ENCODE data around the gene RPS15A.
"Not testable (repeated sequence)": the region's sequence is repeated elsewhere in the genome, so short reads cannot be mapped to it uniquely, and the experiment has no call there.

Gene RPS15A

GRCh38 chr16:18796377-18796776 is 6.2 kb upstream of the RPS15A start:
- no peak for FAIRE-seq

- FAIRE-seq: no peak
These were observed 2.8 kb upstream of the RPS15A start for GRCh38 chr16:18792836-18793433.

GRCh38 chr16:18789515-18789849 is 652 bp downstream of the RPS15A start:
- no peak for FAIRE-seq

- FAIRE-seq: no peak
These were observed 1.2 kb downstream of the RPS15A start for GRCh38 chr16:18788828-18789514.

- no peak for FAIRE-seq
These were observed 5.1 kb downstream of the RPS15A start for GRCh38 chr16:18784917-18785623.

GRCh38 chr16:18783430-18784341 is 6.4 kb downstream of the RPS15A start:
- no peak for FAIRE-seq

- FAIRE-seq: no peak
These were observed 7.3 kb downstream of the RPS15A start for GRCh38 chr16:18782697-18783429.

GRCh38 chr16:18781232-18781631 is 8.9 kb downstream of the RPS15A start:
- not testable (repeated sequence) for FAIRE-seq

GRCh38 chr16:18780460-18781026 is 9.6 kb downstream of the RPS15A start:
- FAIRE-seq: not testable (repeated sequence)

- not testable (repeated sequence) for FAIRE-seq
These were observed 12.5 kb downstream of the RPS15A start for GRCh38 chr16:18777664-18778063.

- not testable (repeated sequence) for FAIRE-seq
These were observed 13.8 kb downstream of the RPS15A start for GRCh38 chr16:18776334-18776733.

GRCh38 chr16:18774651-18775050 is 15.5 kb downstream of the RPS15A start:
- FAIRE-seq: not testable (repeated sequence)

GRCh38 chr16:18772171-18772570 is 18.0 kb downstream of the RPS15A start:
- not testable (repeated sequence) for FAIRE-seq

- FAIRE-seq: not testable (repeated sequence)
These were observed 19.7 kb downstream of the RPS15A start for GRCh38 chr16:18770336-18770962.

- not testable (repeated sequence) for FAIRE-seq
These were observed 22.9 kb downstream of the RPS15A start for GRCh38 chr16:18767217-18767616.

GRCh38 chr16:18762713-18763112 is 27.4 kb downstream of the RPS15A start:
- not testable (repeated sequence) for FAIRE-seq

GRCh38 chr16:18759598-18760520 is 30.3 kb downstream of the RPS15A start:
- FAIRE-seq: not testable (repeated sequence)

- FAIRE-seq: not testable (repeated sequence)
These were observed 32.0 kb downstream of the RPS15A start for GRCh38 chr16:18757960-18758660.

GRCh38 chr16:18756639-18757038 is 33.5 kb downstream of the RPS15A start:
- not testable (repeated sequence) for FAIRE-seq
